ENCODE results near the gene MAPK8IP3. TPM values are rescaled to one million over a fixed set of nuclear protein-coding genes. Genes with fewer than 3 reads are reported as not detected.
A peak's percentile ranks its signal among the peaks of the same experiment; 100 is the strongest.
"Not testable (repeated sequence)": the region's sequence is repeated elsewhere in the genome, so short reads cannot be mapped to it uniquely, and the experiment has no call there.

The MAPK8IP3 gene
- total RNA-seq, 1 donor from 2014 or later: 60.2 TPM

GRCh38 chr16:1677339-1677738 lies 28.7 kb upstream of the MAPK8IP3 start:
- DNase-seq (ENCODE audit: low spot score): no peak

- DNase-seq (ENCODE audit: low spot score): peak; percentile 98
Measured at GRCh38 chr16:1677942-1678499, 28.0 kb upstream of the MAPK8IP3 start, which contains the start of gene JPT2. Gene JPT2, plus strand, starts transcription at chr16:1678279. Its CDS starts 34 bp downstream, at chr16:1678313.

GRCh38 chr16:1678500-1679098 lies 27.4 kb upstream of the MAPK8IP3 start:
- DNase-seq (ENCODE audit: low spot score): peak; percentile 37

- DNase-seq (ENCODE audit: low spot score): no peak
Measured at GRCh38 chr16:1680361-1680760, 25.6 kb upstream of the MAPK8IP3 start.

GRCh38 chr16:1681032-1681431 lies 25.0 kb upstream of the MAPK8IP3 start:
- DNase-seq (ENCODE audit: low spot score): no peak

- no peak for DNase-seq (ENCODE audit: low spot score)
Measured at GRCh38 chr16:1687427-1688316, 18.3 kb upstream of the MAPK8IP3 start.

- peak; percentile 44 for DNase-seq (ENCODE audit: low spot score)
Measured at GRCh38 chr16:1688807-1689560, 17.0 kb upstream of the MAPK8IP3 start.

GRCh38 chr16:1689853-1690252 lies 16.1 kb upstream of the MAPK8IP3 start:
- no peak for DNase-seq (ENCODE audit: low spot score)

GRCh38 chr16:1690810-1691209 lies 15.2 kb upstream of the MAPK8IP3 start:
- no peak for DNase-seq (ENCODE audit: low spot score)

GRCh38 chr16:1691276-1691675 lies 14.7 kb upstream of the MAPK8IP3 start:
- DNase-seq (ENCODE audit: low spot score): no peak

- no peak for DNase-seq (ENCODE audit: low spot score)
Measured at GRCh38 chr16:1691956-1692355, 14.0 kb upstream of the MAPK8IP3 start.

- no peak for DNase-seq (ENCODE audit: low spot score)
Measured at GRCh38 chr16:1696863-1697262, 9.1 kb upstream of the MAPK8IP3 start.

GRCh38 chr16:1698680-1699079 lies 7.3 kb upstream of the MAPK8IP3 start:
- DNase-seq (ENCODE audit: low spot score): no peak

- DNase-seq (ENCODE audit: low spot score): no peak
Measured at GRCh38 chr16:1700246-1700645, 5.7 kb upstream of the MAPK8IP3 start.

GRCh38 chr16:1701216-1701878 lies 4.6 kb upstream of the MAPK8IP3 start:
- peak; percentile 56 for DNase-seq (ENCODE audit: low spot score)

- not testable (repeated sequence) for DNase-seq (ENCODE audit: low spot score)
Measured at GRCh38 chr16:1705324-1705687, 689 bp upstream of the MAPK8IP3 start.

- no peak for DNase-seq (ENCODE audit: low spot score)
Measured at GRCh38 chr16:1706386-1707192, 594 bp downstream of the MAPK8IP3 start.

GRCh38 chr16:1707193-1707790 lies 1.3 kb downstream of the MAPK8IP3 start:
- peak; percentile 33 for DNase-seq (ENCODE audit: low spot score)

GRCh38 chr16:1708083-1708767 lies 2.2 kb downstream of the MAPK8IP3 start:
- DNase-seq (ENCODE audit: low spot score): no peak
